Measurements from ENCODE around the gene PGBD2. TPM values are rescaled to one million over a fixed set of nuclear protein-coding genes. Genes with fewer than 3 reads are reported as not detected.

Gene PGBD2
- total and polyA plus RNA-seq, 2 of the 4 experiments (the other 2 are of a cell fraction): 4.8 to 6.8 TPM

DNA sequence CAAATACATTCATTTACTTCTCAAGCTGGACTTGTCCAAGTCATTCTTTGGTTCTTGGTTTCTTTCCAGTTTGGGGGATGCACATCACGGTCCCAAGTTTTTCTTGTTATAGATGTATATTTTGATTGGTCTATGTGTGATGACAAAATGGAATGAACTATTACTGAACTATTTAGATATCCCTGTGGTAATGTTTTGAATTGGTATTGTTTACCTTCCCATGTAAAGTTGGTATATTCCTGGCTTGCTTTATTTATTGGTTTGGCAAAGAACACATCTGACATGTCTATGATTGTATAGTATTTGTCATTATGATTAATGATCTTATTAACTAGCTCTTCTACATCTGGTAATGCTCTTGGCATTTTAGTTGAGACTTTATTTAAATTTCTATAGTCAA is 24.8 kb upstream of the PGBD2 start:
- H2AFZ ChIP-seq (replicated peaks; ENCODE audit: low read length, poor library complexity): no peak overlapping the region
- H3K79me1 ChIP-seq (ENCODE audit: low read depth in 1 of 2, low read length in 2 of 2): no peaks in the 10 kb centered on the region
- no peak overlapping the region for H4K91ac ChIP-seq (ENCODE audit: insufficient read depth, low read depth, low read length)
- no peaks in the 10 kb centered on the region for H3K4me1 ChIP-seq (ENCODE audit: control insufficient read depth, insufficient read depth, low read length)
- in situ Hi-C loops (cut with MboI; ENCODE audit: low sequenced_read_pairs) (no loop called here), intact Hi-C loops (cut with micrococcal nuclease) (no loop called here), dilution Hi-C loops (cut with HindIII; ENCODE audit: low sequenced_read_pairs, unreplicated experiment) (no loop called here)
- ChIA-PET CTCF (interaction anchor here (1.3 kb wide), 1 partner anchor 25 kb away, joined by 4 read pairs; the partner anchor contains the start of gene PGBD2), POLR2A (ENCODE audit: unreplicated experiment) (no interaction called here)
- H2AK9ac ChIP-seq (replicated peaks; ENCODE audit: low read depth, low read length, poor library complexity): no peak overlapping the region
- no peaks in the 10 kb centered on the region for H3K9me3 ChIP-seq (ENCODE audit: control insufficient read depth, insufficient read depth, low read length)
- H2BK20ac ChIP-seq (ENCODE audit: low read depth, low read length): no peak overlapping the region
- WGBS, 2 experiments (ENCODE audit: extremely low coverage in 2 of 2, insufficient read length in 1 of 2): no CpG with 5 or more reads among the region's 1 CpG
- no peaks in the 10 kb centered on the region for H3K36me3 ChIP-seq (ENCODE audit: control insufficient read depth, insufficient read depth, low read length)
- ATAC-seq (ENCODE audit: low read depth) (no peak), DNase-seq (no peak)
- no peak overlapping the region for H3K4ac ChIP-seq (ENCODE audit: low read depth, low read length)
- peaks cover 2% of the 10 kb centered on the region; the same call in 1 of the 2 replicates for H3K27me3 ChIP-seq (ENCODE audit: control insufficient read depth, insufficient read depth, low read length)
- no TSS peak for BruUV-seq (replicated peaks)
- TF ChIP-seq BHLHE40 (IDR thresholded peaks at IDR 0.05; ENCODE audit: low read depth, low read length) (no peak), POLR2A (IDR thresholded peaks at IDR 0.05; ENCODE audit: low read depth, low read length) (no peak), CHD1 (IDR thresholded peaks at IDR 0.05; ENCODE audit: low read depth, low read length) (no peak), SMC3 (IDR thresholded peaks at IDR 0.05; ENCODE audit: low read depth, low read length) (no peak), RCOR1 (IDR thresholded peaks at IDR 0.05; ENCODE audit: insufficient replicate concordance, low read length) (no peak), NFE2L2 (IDR thresholded peaks at IDR 0.05; ENCODE audit: low read depth, low read length) (no peak), CEBPB (IDR thresholded peaks at IDR 0.05; ENCODE audit: low read depth, low read length) (no peak), FOS (IDR thresholded peaks at IDR 0.05; ENCODE audit: low read depth, low read length) (no peak), MAFK (IDR thresholded peaks at IDR 0.05; ENCODE audit: low read depth, low read length) (no peak), MXI1 (IDR thresholded peaks at IDR 0.05; ENCODE audit: borderline replicate concordance, low read depth, low read length) (no peak), RFX5 (IDR thresholded peaks at IDR 0.05; ENCODE audit: low read depth, low read length) (no peak)
- TF ChIP-seq, protein P1, sequence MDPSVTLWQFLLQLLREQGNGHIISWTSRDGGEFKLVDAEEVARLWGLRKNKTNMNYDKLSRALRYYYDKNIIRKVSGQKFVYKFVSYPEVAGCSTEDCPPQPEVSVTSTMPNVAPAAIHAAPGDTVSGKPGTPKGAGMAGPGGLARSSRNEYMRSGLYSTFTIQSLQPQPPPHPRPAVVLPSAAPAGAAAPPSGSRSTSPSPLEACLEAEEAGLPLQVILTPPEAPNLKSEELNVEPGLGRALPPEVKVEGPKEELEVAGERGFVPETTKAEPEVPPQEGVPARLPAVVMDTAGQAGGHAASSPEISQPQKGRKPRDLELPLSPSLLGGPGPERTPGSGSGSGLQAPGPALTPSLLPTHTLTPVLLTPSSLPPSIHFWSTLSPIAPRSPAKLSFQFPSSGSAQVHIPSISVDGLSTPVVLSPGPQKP (IDR thresholded peaks at IDR 0.05; ENCODE audit: borderline replicate concordance, low read depth, low read length): no peak
- TF ChIP-seq, protein P2, sequence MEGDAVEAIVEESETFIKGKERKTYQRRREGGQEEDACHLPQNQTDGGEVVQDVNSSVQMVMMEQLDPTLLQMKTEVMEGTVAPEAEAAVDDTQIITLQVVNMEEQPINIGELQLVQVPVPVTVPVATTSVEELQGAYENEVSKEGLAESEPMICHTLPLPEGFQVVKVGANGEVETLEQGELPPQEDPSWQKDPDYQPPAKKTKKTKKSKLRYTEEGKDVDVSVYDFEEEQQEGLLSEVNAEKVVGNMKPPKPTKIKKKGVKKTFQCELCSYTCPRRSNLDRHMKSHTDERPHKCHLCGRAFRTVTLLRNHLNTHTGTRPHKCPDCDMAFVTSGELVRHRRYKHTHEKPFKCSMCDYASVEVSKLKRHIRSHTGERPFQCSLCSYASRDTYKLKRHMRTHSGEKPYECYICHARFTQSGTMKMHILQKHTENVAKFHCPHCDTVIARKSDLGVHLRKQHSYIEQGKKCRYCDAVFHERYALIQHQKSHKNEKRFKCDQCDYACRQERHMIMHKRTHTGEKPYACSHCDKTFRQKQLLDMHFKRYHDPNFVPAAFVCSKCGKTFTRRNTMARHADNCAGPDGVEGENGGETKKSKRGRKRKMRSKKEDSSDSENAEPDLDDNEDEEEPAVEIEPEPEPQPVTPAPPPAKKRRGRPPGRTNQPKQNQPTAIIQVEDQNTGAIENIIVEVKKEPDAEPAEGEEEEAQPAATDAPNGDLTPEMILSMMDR (conservative IDR thresholded peaks at IDR 0.05; ENCODE audit: low read depth, low read length): no peak
- no peak overlapping the region for H4K8ac ChIP-seq (ENCODE audit: low read depth in 2 of 2, low read length in 2 of 2)
- H3K9me1 ChIP-seq (ENCODE audit: insufficient read depth, low read length): no peaks in the 10 kb centered on the region
- H4K5ac ChIP-seq (ENCODE audit: low read depth, low read length): no peak overlapping the region
- no peak overlapping the region for H3K14ac ChIP-seq (replicated peaks; ENCODE audit: low read depth, low read length)
- no peak overlapping the region for H3K4me2 ChIP-seq (ENCODE audit: low read depth, low read length)
- H3K4me3 ChIP-seq (ENCODE audit: insufficient read depth, low read depth, low read length): no peak overlapping the region
- H3K18ac ChIP-seq (ENCODE audit: low read depth, low read length): no peak overlapping the region
- no peak overlapping the region for H2BK120ac ChIP-seq (ENCODE audit: low read depth, low read length)
- no peak overlapping the region for H3K9ac ChIP-seq (ENCODE audit: low read depth, low read length)
- H3K27ac ChIP-seq (ENCODE audit: insufficient read depth, low read length): no peak overlapping the region
- H2AK5ac ChIP-seq (ENCODE audit: low read depth, low read length): no peak overlapping the region
- no peak overlapping the region for H3K56ac ChIP-seq (ENCODE audit: extremely low read depth, insufficient read depth, low read length)
- H2BK15ac ChIP-seq (ENCODE audit: low read depth, low read length): no peak overlapping the region
- no peaks in the 10 kb centered on the region for H4K20me1 ChIP-seq (ENCODE audit: insufficient read depth, low read length)
- no peak overlapping the region for H3K23ac ChIP-seq (ENCODE audit: low read depth, low read length)
- H2BK5ac ChIP-seq (ENCODE audit: low read depth, low read length, poor library complexity, severe bottlenecking): no peak overlapping the region

All from IMR-90 (cell line).